ENCODE data around the gene FBXO34.

DNA sequence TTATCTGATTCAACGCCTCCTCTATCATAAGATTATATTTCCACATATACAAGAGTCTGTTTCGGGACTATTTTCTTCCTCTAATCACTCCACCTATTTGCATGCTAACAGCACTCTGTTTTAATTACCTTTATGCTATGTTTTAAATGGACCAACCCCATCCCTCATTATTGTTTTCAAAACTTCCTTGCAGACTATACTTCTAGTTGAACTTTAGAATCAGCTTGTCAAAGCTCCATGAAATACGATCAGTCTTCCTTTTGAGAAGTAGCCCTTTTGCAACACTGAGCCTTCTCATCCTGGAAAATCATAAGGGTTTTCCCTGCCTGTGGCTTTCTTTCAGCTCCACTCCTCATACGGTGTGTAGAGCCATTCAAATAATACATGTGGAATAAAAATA lies 103.5 kb downstream of the FBXO34 start:
- TF ChIP-seq CTCF (IDR thresholded peaks at IDR 0.05) (no peak), POLR2A (IDR thresholded peaks at IDR 0.05) (no peak)
